ENCODE results near the gene MVD. TPM values are rescaled to one million over a fixed set of nuclear protein-coding genes. Genes with fewer than 3 reads are reported as not detected.
"Not testable (repeated sequence)": the region's sequence is repeated elsewhere in the genome, so short reads cannot be mapped to it uniquely, and the experiment has no call there.

Gene MVD
- polyA plus RNA-seq, 1 donor, result 30.1 TPM

- DNase-seq (ENCODE audit: low read depth), result no peak
These were observed 36.2 kb downstream of the MVD start for GRCh38 chr16:88626646-88627045.

GRCh38 chr16:88624977-88625576 lies 37.8 kb downstream of the MVD start:
- DNase-seq (ENCODE audit: low read depth), result no peak

GRCh38 chr16:88624481-88624880 lies 38.4 kb downstream of the MVD start:
- DNase-seq (ENCODE audit: low read depth), result no peak

- no peak for DNase-seq (ENCODE audit: low read depth)
These were observed 39.0 kb downstream of the MVD start for GRCh38 chr16:88623858-88624257.

- DNase-seq (ENCODE audit: low read depth), result no peak
These were observed 40.0 kb downstream of the MVD start for GRCh38 chr16:88622866-88623265.

- DNase-seq (ENCODE audit: low read depth), result no peak
These were observed 40.8 kb downstream of the MVD start for GRCh38 chr16:88622125-88622524.

GRCh38 chr16:88619859-88620815 lies 42.8 kb downstream of the MVD start:
- DNase-seq (ENCODE audit: low read depth), result no peak

GRCh38 chr16:88618956-88619667 lies 43.8 kb downstream of the MVD start:
- DNase-seq (ENCODE audit: low read depth), result no peak

GRCh38 chr16:88618182-88618955 lies 44.5 kb downstream of the MVD start:
- no peak for DNase-seq (ENCODE audit: low read depth)

GRCh38 chr16:88617268-88618031 lies 45.4 kb downstream of the MVD start:
- DNase-seq (ENCODE audit: low read depth), result no peak

GRCh38 chr16:88616736-88617135 lies 46.2 kb downstream of the MVD start:
- DNase-seq (ENCODE audit: low read depth), result no peak

- no peak for DNase-seq (ENCODE audit: low read depth)
These were observed 46.6 kb downstream of the MVD start for GRCh38 chr16:88616320-88616719.

GRCh38 chr16:88614818-88615580 lies 47.9 kb downstream of the MVD start:
- DNase-seq (ENCODE audit: low read depth), result no peak

GRCh38 chr16:88613911-88614817 lies 48.7 kb downstream of the MVD start:
- DNase-seq (ENCODE audit: low read depth), result no peak

- DNase-seq (ENCODE audit: low read depth), result no peak
These were observed 49.6 kb downstream of the MVD start for GRCh38 chr16:88613293-88613692.

GRCh38 chr16:88610909-88611812 lies 51.7 kb downstream of the MVD start:
- DNase-seq (ENCODE audit: low read depth), result no peak

- no peak for DNase-seq (ENCODE audit: low read depth)
These were observed 52.8 kb downstream of the MVD start for GRCh38 chr16:88610080-88610479.

- not testable (repeated sequence) for DNase-seq (ENCODE audit: low read depth)
These were observed 53.5 kb downstream of the MVD start for GRCh38 chr16:88609426-88609825.

Data from forelimb muscle (tissue), 1 donor.